Skeletal muscle cell (primary cell): ENCODE measurements around the gene TRIM8.

ENCODE experiments used
- DNase-seq: peaks from one replicate; pipeline ENCODE4 v3.0.0-alpha.2; 2010; ENCODE audit warnings: low read depth
- H3K4me3 ChIP-seq: 2 replicates; pipeline ENCODE4 v1.5.1; 2011; ENCODE audit warnings: low read depth, mild to moderate bottlenecking, control low read depth, low read length, moderate library complexity

Gene TRIM8

DNA sequence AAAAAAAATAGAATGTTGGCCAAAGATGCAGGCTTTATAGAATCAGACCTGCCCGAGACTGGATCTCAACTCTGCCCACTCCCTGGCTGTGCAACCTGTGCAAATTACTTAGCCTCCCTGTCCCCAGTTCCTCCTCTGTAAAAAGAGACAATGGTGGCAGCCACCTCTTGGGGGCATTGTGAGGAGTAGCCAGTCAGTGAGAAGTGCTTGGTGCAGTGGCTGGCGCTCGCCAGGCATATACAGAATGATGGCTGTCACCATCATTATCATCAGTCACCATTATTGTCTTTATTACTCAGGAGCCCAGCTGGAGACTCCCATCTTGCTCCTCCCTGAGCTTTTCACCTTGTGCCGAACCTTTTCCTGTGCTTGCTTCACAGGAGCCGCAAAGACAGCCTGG lies 29.4 kb upstream of the TRIM8 start:
- DNase-seq = no peak
- no peak overlapping the region for H3K4me3 ChIP-seq

- no peak for DNase-seq
- no peak overlapping the region for H3K4me3 ChIP-seq
Observed at GRCh38 chr10:102615361-102615760, 28.9 kb upstream of the TRIM8 start.

- DNase-seq = no peak
- H3K4me3 ChIP-seq = no peak overlapping the region
Observed at GRCh38 chr10:102616066-102616770, 28.1 kb upstream of the TRIM8 start.

DNA sequence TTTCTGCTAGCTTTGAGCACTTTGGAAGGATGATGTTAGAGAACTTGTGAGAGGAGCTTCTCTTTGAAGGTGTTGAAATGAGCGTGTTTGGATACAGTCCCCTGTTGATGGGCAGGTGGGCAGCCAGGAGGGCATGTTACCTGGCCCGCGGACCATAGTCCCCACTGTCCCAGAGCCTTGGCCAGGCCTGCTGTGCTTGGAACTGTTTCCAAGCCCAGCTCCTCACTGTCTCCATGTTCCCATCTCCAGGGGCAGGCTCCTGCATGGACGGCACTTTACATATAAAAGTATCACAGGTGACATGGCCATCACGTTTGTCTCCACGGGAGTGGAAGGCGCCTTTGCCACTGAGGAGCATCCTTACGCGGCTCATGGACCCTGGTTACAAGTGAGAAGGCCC lies 27.2 kb upstream of the TRIM8 start:
- no peak for DNase-seq
- H3K4me3 ChIP-seq = no peak overlapping the region

DNA sequence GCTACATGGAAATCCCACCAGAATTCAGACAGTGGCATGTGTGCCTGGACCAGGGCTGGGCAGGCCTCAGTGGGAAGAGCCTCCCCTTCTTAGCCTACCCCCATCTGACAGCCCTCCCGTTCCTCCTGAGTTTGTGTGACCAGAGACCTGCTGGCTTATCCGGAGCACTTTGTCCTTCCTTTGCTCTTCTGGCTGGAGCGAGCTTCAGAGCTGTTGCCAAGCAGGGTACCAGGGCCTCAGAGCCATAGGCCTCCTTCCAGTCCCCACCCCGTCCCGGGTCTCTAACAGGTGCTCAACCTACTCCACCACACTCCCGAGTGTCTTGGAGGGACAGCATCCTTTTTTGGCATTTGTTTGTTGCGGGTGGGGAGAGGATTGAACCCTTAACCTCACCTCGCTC lies 26.5 kb upstream of the TRIM8 start:
- no peak overlapping the region for H3K4me3 ChIP-seq
- DNase-seq = no peak

GRCh38 chr10:102619281-102619981 lies 24.8 kb upstream of the TRIM8 start:
- no peak overlapping the region for H3K4me3 ChIP-seq
- no peak for DNase-seq

DNA sequence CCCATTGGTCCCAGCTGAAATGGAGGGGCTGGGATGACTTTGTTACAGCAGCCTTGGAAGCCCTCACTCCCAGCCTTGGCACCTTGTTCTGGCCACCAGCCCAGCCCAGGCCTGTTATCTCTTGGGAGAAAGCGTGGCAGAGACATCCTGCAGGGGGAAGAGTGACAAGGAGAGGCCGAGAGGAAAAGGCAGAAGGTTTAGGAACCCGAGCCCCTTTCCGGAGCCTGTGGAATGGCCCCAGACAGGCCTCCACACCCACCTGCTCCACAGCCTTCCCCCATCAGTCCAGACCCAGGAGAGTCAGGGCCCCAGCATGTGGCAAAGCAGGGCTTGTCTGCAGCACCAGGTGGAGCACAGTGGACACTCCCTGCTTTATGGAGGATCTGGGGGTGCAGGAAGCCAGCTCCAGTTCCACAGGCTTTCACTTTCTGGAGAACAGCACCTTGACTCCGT lies 24.1 kb upstream of the TRIM8 start:
- no peak overlapping the region for H3K4me3 ChIP-seq
- no peak for DNase-seq

- H3K4me3 ChIP-seq = no peak overlapping the region
- DNase-seq = no peak
Observed at GRCh38 chr10:102620591-102621442, 23.5 kb upstream of the TRIM8 start.

- DNase-seq = no peak
- H3K4me3 ChIP-seq = no peak overlapping the region
Observed at GRCh38 chr10:102621443-102622325, 22.6 kb upstream of the TRIM8 start.

GRCh38 chr10:102624094-102624493 lies 20.2 kb upstream of the TRIM8 start:
- H3K4me3 ChIP-seq = no peak overlapping the region
- DNase-seq = no peak

DNA sequence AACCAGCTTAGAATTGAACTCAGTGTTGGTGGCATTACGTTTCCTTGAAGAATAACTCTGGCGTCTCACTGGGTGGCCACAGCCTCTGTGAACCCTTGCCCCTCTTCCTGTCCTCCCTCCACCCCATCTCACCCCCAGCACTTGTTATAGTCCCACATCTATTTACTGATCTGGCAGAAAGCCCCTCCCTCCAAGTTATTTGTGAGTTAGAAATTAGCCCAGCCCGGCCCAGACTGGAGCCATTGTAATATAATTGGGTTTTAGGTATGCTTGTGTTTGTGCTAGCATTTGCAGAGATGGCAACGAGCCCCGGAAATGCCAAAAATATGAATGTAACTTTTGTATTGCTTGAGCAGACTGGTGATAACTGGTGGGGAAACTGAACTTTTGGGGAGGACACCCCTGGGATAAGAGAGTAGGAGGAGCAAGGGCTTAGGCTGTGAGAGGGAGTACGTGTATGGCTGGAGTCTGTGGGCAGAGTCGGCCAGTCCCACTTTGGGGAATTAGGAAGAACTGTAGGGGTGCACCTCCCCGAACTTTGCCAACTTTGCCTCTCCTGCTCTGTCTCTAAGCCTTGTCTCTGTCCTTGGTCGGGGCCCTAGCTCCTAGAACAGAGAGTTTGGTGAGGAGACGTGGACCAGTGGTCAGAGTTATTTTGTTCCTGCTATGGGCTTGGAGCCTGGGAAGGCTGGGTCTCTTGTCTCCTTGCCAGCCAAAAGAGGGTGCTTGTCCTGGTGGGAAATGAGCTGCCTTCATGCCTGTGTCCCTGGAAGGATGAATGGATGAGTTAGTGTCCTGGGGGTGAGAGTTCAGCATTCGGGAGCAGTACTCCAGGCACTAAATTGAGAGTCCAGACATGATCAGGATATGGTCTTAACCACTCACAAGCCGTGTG lies 19.3 kb upstream of the TRIM8 start:
- no peak for DNase-seq
- no peak overlapping the region for H3K4me3 ChIP-seq

GRCh38 chr10:102626026-102626685 lies 18.1 kb upstream of the TRIM8 start:
- no peak overlapping the region for H3K4me3 ChIP-seq
- no peak for DNase-seq

GRCh38 chr10:102627291-102627735 lies 17.0 kb upstream of the TRIM8 start:
- no peak overlapping the region for H3K4me3 ChIP-seq

DNA sequence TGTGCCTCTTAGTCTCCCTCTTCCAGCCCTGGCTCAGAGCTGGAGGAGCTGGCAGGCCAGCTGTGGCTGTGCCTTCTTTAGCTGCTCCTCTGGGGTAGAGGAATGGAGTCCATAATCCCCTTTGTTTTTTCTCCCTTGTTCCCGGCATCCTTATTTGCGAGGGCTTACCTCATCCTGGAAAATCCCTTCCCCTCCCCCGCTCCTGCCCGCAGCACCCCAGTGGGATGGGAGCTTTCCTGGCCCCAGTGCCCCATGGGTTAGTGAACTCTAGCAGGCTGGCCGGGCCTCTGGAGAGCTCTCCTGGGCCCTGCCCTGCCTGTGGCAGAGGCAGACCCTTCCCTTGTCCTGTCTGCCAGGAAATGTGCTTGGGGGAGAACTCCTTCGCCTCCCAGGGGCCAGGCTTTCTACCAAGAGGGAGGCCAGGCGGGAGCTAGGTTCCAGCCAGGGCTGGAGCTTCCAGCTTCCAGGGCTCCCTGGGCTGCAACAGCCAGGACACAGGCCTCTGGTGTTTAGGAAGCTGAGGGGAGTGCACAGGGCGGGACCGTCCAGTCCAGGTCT lies 16.5 kb upstream of the TRIM8 start:
- no peak for DNase-seq
- H3K4me3 ChIP-seq = no peak overlapping the region

More at GRCh38 chr10:102627291-102627735, 17.0 kb upstream of the TRIM8 start:
- DNase-seq = no peak

DNA sequence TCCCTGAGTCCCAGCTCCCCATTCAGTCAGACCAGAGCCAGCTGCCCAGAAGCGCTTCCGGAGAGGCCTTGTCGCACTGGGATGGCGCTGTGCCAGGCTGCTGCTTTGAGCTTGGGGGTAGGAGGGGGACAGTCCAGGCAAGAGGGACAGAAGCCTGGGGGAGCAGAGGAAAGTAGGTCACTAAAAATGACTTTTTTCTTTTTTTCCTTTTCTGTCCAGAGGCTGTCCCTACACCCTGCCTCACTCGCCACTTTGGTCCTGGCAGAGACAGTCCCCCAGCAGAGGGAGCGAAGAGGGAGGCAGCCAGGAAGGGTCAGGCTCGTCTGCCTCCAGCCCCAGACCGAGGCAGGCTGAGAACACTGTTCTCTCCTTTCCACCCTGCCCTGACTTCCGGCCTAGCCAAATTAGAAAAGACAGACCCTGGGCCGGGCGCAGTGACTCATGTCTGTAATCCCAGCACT lies 15.8 kb upstream of the TRIM8 start:
- no peak for DNase-seq

GRCh38 chr10:102629661-102630614 lies 14.3 kb upstream of the TRIM8 start:
- H3K4me3 ChIP-seq = no peak overlapping the region
- no peak for DNase-seq

More for the DNA sequence above, 15.8 kb upstream of the TRIM8 start:
- no peak overlapping the region for H3K4me3 ChIP-seq
